ENCODE data around the gene CDX1.

The CDX1 gene

GRCh38 chr5:150184990-150185912 is 18.7 kb downstream of the CDX1 start:
- no peak for FAIRE-seq

GRCh38 chr5:150186137-150186536 is 19.6 kb downstream of the CDX1 start:
- FAIRE-seq = no peak

DNA sequence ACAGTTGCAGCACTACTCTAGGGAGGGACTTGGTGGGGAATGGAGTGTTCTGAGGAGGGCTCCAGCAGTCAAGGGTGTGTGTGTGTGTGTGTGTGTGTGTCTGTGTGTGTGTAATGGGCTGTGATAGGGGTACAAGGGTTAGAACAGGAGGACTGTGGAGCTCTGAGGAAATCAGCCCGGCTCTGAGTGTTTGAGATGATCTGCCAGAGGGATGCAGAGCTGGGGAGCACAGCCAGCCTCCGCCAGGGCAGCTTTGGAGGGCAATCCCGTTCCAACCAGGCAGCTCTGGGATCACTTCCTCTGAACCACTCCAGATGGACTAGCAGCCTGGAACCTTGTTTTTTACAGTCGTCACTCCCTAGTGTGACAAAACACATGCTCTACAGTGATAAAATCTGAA is 20.3 kb downstream of the CDX1 start:
- FAIRE-seq = no peak

- no peak for FAIRE-seq
These were observed 21.7 kb downstream of the CDX1 start for GRCh38 chr5:150188146-150188842.

DNA sequence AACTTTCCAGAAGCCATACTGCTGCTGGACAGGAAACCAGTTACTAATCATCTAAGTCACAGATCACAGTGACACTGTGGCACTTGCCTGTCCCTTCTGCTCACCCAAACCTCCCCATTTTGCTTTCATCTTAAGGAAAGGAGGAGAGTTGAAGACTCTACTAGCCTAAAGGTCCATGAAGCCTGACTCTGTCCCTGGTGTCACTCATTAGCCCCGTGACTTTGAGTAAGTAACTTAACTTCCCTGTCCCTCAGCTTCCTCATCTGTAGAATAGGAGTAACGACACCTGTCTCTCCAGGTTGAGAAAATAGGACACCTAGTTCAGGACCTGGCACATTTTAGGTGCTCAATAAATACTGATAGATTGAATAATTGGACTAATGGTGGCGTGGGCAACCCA is 22.7 kb downstream of the CDX1 start:
- FAIRE-seq = no peak

GRCh38 chr5:150189728-150190502 is 23.3 kb downstream of the CDX1 start, which contains the start of gene SLC6A7:
TSS of gene SLC6A7 (plus strand) at chr5:150190062. CDS start at chr5:150190328, 266 bp downstream.
- no peak for FAIRE-seq

GRCh38 chr5:150190503-150190979 is 24.0 kb downstream of the CDX1 start:
- no peak for FAIRE-seq

GRCh38 chr5:150190987-150191386 is 24.4 kb downstream of the CDX1 start:
- no peak for FAIRE-seq

DNA sequence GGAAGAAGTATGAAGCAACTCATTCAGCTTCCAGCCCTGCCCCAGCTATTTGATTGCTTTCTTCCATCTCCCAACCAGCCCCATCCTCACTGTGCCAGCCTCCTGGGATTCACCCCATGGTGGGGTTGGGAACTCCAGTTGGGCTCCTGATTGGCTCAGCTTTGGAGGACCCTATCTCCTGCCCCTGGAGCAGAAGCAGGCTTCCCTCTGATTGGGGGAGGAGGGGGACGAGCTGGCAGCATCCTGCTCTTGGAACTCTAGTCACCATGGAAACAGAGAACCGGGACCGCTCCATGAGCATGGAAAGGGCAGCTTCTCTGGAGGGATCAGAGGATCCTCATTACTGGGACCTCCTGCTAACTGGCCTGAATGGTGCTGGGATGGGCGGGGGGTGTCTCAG is 25.9 kb downstream of the CDX1 start:
- no peak for FAIRE-seq

GRCh38 chr5:150195736-150196485 is 29.3 kb downstream of the CDX1 start:
- FAIRE-seq = no peak

GRCh38 chr5:150196514-150196913 is 29.9 kb downstream of the CDX1 start:
- no peak for FAIRE-seq

- no peak for FAIRE-seq
These were observed 30.4 kb downstream of the CDX1 start for GRCh38 chr5:150196986-150197385.

DNA sequence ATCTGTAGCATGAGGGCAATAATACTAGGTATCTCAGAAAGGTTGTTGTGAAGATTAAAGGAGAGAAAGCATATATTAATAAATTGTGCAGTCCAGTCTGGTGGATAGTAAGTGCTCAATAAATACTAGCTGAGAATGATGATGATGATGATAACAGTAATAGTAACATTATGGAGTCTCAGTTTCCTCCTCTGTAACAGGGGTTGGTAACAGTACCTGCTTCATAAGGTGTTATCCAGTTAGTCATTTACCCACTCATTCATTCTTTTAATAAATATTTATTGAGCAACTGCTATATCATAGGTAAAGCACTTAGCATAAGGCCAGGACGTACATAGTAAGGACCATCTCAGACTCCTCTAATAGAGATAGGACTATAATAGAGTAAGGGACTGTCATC is 30.9 kb downstream of the CDX1 start:
- FAIRE-seq = no peak

DNA sequence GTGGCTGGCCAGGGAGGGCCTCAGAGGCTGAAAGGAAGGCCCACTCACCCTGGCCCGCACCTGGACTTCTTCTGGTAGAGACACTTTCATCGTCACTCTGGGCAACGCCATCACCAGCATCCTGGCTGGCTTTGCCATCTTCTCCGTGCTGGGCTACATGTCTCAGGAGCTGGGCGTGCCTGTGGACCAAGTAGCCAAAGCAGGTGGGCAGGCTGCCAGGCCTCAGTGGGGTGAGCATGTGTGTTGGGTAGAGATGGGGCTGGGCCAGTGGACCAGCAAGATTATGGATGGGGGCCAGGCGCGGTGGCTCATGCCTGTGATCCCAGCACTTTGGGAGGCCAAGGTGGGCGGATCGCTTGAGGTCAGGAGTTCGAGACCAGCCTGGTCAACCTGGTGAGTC is 35.9 kb downstream of the CDX1 start:
- no peak for FAIRE-seq

- FAIRE-seq = no peak
These were observed 37.4 kb downstream of the CDX1 start for GRCh38 chr5:150203832-150204589.

DNA sequence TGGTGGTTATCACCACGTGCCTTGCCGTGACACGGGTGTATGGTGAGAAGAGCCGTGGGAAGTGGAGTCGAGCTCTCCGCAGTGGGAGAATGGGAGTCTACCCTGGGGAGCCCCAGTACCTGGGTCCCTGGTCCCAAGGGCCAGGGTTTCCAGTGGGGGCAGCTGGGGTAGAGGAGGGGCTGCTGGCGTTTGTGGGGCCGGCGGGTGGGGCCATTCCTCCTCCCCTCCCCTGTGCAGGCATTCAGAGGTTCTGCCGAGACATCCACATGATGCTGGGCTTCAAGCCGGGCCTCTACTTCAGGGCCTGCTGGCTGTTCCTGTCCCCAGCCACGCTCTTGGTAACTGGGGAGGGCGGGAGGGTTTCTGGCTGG is 38.0 kb downstream of the CDX1 start:
- FAIRE-seq = no peak

DNA sequence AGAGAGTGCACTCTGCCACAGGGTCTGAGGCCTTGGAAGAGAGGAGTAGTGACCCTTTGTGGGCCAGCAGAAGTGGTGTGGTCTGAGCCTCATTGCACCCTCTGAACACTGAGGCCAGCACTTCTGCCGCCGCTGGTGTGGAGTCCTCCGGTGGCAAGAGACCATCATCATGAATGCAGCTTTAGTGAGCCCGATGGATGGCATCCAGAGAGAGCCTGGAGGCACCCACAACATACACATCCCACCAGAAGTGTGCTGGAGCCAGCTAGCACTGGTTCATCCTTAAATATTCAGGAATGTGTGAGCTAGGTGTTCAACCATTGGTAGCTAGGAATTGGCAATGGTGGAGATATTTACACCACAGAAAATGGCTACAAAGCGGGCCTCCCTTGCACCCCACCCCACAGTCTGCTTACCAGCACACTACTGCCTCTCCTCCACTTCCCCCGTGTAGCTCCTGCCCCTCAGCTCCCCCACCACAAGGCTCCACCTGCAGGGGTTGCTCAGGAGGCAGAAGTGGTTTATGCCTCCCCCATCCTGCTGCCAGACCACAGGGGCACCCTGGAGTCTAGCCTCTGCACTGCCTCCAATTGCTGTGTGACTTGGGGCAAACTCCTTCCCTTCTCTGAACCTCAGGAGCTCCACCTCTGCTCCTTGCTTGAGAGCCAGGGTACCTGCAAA is 39.7 kb downstream of the CDX1 start:
- no peak for FAIRE-seq

DNA sequence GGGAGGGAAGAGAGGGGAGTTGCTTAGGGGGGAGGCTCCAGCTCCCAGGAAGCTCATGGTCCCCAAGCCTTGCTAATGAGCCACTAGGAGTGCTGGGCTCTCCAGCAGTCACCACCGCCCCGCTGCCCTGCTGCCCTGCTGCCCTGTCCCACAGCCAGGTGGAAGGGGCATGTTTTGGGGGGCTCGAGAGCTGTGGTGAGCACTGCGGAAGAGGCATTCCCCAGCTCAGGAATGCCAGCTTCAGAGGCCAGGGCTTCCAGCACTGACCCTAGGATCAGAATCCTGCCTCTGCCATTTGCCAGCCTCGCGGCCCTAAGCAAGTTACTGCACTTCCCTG is 40.2 kb downstream of the CDX1 start:
- FAIRE-seq = no peak

DNA sequence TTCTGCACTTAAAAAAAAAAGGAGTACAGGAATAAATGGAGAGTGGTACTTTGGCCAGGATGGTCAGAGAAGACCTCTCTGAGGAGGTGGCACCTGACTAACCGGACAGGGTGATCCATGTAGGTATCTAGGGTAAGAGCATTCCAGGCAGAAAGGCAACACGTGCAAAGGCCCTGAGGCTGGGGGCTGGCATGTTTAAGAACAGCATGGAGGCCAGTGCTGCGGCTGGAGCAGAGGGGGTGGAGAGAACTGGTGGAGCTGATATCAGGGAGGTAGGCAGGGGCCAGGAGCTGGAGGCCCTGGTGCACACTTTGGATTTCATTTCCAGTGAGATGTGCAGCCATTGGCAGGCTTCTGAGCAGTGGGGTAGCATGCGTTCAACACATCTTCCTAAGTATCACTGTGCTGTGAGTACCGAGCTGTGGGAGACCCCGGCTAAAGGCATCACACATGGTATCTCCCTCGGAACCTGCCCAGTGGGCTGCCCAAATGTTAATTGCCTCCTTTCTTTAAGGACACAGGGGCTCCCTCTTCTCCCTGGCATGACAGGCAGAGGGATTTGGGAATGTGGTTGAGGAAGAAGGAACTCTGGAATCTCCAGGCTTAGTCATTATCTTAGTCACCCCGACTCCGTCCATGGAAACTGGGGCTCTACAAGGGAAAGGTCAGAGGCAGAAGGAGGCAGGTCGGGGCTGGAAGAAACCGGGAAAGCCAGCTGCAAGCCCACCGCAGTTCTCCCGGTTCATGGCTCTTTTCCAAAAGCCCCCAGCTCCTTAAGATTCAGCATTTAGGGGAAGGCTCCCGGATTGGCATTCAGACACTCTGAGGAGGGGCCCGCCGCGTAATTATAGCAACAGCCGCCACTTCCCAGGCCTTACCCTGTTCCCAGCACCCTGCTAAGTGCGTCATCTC is 41.9 kb downstream of the CDX1 start:
- FAIRE-seq = no peak

DNA sequence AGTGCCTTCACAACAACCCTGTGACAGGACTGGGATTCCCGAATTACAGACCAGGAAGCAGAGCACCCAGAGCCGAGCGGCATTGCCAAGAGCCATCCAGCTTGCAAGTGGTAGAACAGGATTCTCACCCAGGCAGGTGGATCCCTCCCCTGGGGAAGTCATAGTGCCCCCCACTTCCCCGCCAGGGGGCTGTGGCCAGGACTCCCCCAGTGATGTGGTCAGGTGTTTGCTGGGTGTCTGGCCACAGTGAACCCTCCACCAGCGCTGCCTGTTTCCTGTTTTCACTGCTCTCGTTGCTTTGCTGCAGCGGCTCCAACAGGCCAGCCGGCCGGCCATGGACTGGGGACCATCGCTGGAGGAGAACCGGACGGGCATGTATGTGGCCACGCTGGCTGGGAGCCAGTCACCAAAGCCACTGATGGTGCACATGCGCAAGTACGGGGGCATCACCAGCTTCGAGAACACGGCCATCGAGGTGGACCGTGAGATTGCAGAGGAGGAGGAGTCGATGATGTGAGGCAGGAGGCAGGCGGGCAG is 42.6 kb downstream of the CDX1 start:
- no peak for FAIRE-seq

Measured in endometrium (tissue), 2 donors.